Small intestine (tissue), 7 donors: ENCODE data around the gene RHEX. TPM values are rescaled to one million over a fixed set of nuclear protein-coding genes. Genes with fewer than 3 reads are reported as not detected.

Experiments
- DNase-seq, 2 donors: peaks; one replicate each; pipeline versions ENCODE4 v3.0.0 to v3.0.0-alpha.2; 2013
- FAIRE-seq: peaks from 2 replicates; lab custom pipeline; 2012; peaks lifted over from hg19 to GRCh38; lab: Jason Lieb, UNC
- H3K27ac ChIP-seq, 3 donors: one replicate each; pipeline ENCODE4 v1.5.1; 2013; ENCODE audit warnings: low read length in 2 of 3, mild to moderate bottlenecking in 2 of 3, control low read depth in 1 of 3, inconsistent platforms in 1 of 3, low read depth in 1 of 3, moderate library complexity in 1 of 3
- H3K27me3 ChIP-seq, 3 donors: one replicate each; pipeline ENCODE4 v1.6.1; 2013; ENCODE audit warnings: low read length in 3 of 3, inconsistent platforms in 1 of 3; ENCODE audit not compliant: control insufficient read depth in 3 of 3, insufficient read depth in 3 of 3
- H3K36me3 ChIP-seq, 3 donors: one replicate each; pipeline ENCODE4 v1.6.1; 2013; ENCODE audit warnings: low read length in 3 of 3, inconsistent platforms in 1 of 3, low read depth in 1 of 3, mild to moderate bottlenecking in 1 of 3, moderate library complexity in 1 of 3; ENCODE audit not compliant: control insufficient read depth in 3 of 3, insufficient read depth in 2 of 3
- H3K4me1 ChIP-seq, 3 donors: one replicate each; pipeline ENCODE4 v1.6.1; 2013; ENCODE audit warnings: low read length in 2 of 3, inconsistent platforms in 1 of 3, low read depth in 1 of 3, mild to moderate bottlenecking in 1 of 3, moderate library complexity in 1 of 3; ENCODE audit not compliant: control insufficient read depth in 3 of 3, insufficient read depth in 2 of 3
- H3K4me3 ChIP-seq, 3 donors: one replicate each; pipeline ENCODE4 v1.5.1; 2013; ENCODE audit warnings: low read length in 3 of 3, control low read depth in 1 of 3, inconsistent platforms in 1 of 3, low read depth in 1 of 3, mild to moderate bottlenecking in 1 of 3, moderate library complexity in 1 of 3
- H3K9me3 ChIP-seq, 2 donors: one replicate each; pipeline ENCODE4 v1.6.1; 2013; ENCODE audit warnings: low read depth in 1 of 2, low read length in 1 of 2; ENCODE audit not compliant: control insufficient read depth in 2 of 2, insufficient read depth in 1 of 2
- WGBS, 3 donors: extraction: QIAGEN DNeasy Blood & Tissue Kit; methylation state at CpG; one replicate each; pipeline ENCODE4 v1.1.7; 2013; 5-methylcytosine and 5-hydroxymethylcytosine counted together
- polyA plus RNA-seq, 4 donors: library from polyadenylated mRNA; stranded (reverse) in 3 of 4; unstranded in 1 of 4; fragments of 200-250 nt in 3 of 4; fragments of 120-200 nt in 1 of 4; gene quantifications; one replicate each; pipeline versions ENCODE4 v1.2.1 to v1.2.3, GENCODE V29; 2013
- donor health status: healthy with polysubstance abuse.
- donor health status: control.
- donor health status: control.
- donor health status: Bipolar disorder and iron deficiency.
- donor health status: healthy.

RHEX gene
- polyA plus RNA-seq, 4 donors = 0.25 to 4.6 (median 3.8) TPM; not detected in 1

DNA sequence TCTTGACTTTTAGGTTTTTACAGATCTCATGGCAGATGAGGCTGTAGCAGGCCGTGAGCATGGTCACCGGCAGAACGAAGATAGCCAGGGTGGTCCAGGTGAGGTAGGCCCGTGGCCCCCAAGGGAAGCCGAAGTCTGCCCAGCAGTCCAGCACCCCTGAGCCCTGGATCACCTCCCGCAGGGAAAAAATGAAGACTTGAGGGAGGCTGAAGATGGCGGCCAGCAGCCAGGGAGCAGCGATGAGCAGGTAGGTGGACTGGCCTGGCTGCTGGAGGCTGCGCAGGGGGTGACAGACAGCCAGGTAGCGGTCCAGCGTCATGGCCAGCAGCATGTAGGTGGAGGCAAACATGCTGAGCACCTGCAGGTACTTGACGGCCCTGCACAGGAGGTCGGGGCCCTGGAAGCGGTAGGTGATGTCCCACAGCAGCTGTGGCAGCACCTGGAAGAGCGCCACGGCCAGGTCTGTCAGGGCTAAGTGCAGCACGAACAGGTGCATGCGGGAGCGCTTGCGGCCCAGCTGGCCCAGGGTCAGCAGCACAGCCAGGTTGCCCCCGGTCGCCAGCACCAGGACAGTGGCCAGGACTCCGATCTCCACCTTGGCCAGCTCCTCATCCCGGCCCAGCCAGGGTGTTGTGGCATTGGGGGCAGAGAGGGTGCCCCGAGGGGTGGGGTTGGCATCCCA is 63.4 kb downstream of the RHEX start:
- WGBS, 3 donors = 71 to 90% (median 72%) methylated on average over 25 of the region's 25 CpGs
- Histone ChIP-seq H3K36me3 (no peaks in the 10 kb centered on the region), H3K4me1 (peaks cover 0 to 12% (median 0%) of the 10 kb centered on the region in 3 donors), H3K27me3 (peaks cover 3 to 20% (median 7%) of the 10 kb centered on the region in 3 donors), H3K27ac (no peak overlapping the region), H3K9me3 (no peaks in the 10 kb centered on the region), H3K4me3 (no peak overlapping the region)
- DNase-seq = no peak
- FAIRE-seq = no peak

DNA sequence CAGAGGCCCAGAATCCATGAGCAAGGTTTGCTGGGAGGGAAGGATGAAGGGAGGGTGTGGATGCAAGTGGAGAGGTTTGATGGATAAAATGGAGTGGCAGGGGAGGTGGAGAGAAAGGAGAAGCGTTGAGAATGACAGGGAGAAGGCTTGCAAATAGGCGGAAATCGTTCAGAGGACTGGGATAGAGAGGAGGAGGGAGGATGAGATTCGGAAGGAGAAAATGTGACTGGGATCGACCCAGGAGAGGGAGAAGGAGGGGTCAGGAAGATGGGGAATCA is 63.8 kb downstream of the RHEX start:
- Histone ChIP-seq H3K4me3 (peak overlapping the region in 1 of 3 donors; percentile 39), H3K4me1 (peaks cover 0 to 12% (median 0%) of the 10 kb centered on the region in 3 donors), H3K9me3 (no peaks in the 10 kb centered on the region), H3K27ac (no peak overlapping the region), H3K36me3 (no peaks in the 10 kb centered on the region), H3K27me3 (peaks cover 3 to 20% (median 7%) of the 10 kb centered on the region in 3 donors)
- WGBS, 3 donors = 24 to 43% (median 32%) methylated on average over 4 to 5 of the region's 5 CpGs
- FAIRE-seq (no peak), DNase-seq (no peak)

DNA sequence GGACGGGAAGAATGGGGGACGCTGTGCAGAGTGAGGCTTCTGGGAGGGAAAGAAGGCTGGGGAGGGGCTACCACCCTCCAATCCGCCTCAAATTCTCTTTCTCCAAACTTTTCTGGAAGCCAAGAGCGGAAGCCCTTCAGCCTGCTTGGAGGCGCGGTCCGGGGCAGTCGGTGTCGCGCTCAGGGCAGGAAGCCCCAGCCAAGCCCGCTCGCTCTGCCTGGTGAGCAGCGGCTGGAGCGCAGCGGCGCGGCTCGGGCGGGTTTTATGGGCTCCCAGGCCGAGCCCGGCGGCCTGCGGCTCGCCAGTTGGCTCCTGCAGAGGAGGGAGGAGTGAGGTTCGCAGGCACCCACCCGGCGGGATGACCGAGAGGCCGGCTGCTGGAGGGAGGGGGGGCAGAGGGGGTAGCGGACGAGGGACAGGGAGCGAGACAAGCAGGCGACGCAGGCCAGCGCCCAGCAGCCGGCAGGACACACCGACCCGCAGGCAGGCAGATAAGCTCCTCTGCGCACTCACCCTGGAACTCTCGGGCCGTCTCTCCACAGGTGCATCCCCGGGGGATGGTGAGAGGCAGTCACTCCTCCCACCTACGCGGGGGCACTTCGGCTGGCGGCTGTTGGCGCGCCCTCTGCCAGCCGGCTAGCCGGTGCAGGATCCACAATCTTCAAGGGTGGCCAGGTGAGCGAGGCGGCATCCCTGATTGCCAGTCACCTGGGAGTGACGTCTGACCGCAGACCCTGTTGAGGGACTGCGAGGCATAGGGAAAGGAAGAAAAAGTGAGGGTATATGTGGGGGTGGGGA is 64.4 kb downstream of the RHEX start, which contains the start of gene AVPR1B:
Gene AVPR1B (minus strand): TSS at position 238 of the 798 bp plus-strand sequence. CDS start 498 bp downstream, outside the sequence.
- no peak within 1 kb of the TSS for H3K27ac ChIP-seq
- H3K27me3 ChIP-seq = peaks cover 3 to 20% (median 8%) of the 10 kb centered on the region in 3 donors
- DNase-seq = peak; percentile 30 to 61
- peaks cover 0 to 12% (median 0%) of the 10 kb centered on the region in 3 donors for H3K4me1 ChIP-seq
- 1 to 3% (median 1%) methylated on average over 39 to 55 of the region's 55 CpGs for WGBS, 3 donors
- H3K36me3 ChIP-seq = no peaks in the 10 kb centered on the region
- H3K9me3 ChIP-seq = peaks cover 0 to 4% of the 10 kb centered on the region in 2 donors
- H3K4me3 ChIP-seq = peak within 1 kb of the TSS in 2 of 3 donors; percentile 34 to 39
- FAIRE-seq = no peak

DNA sequence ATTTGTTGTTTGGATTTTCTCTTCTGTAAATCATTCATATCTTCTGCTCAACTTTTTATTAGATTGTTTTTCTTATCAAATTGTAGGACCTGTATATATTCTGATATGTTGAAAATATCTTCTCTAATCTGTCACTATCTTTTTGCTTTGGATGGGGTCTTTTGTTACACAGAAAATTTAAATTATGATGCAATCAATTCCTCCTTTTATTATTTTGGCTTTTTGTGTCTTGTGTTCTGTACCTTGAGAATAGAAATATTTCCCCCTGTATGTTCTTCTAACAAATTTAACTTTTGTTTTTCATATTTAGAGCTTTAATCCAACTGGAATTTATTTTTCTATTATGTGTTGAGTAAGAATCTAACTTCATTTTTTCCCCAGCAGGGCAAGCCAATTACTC is 67.4 kb downstream of the RHEX start:
- no peak for FAIRE-seq
- Histone ChIP-seq H3K27me3 (peaks cover 3 to 20% (median 8%) of the 10 kb centered on the region in 3 donors), H3K4me3 (no peak overlapping the region), H3K27ac (no peak overlapping the region), H3K9me3 (peaks cover 0 to 4% of the 10 kb centered on the region in 2 donors), H3K36me3 (no peaks in the 10 kb centered on the region), H3K4me1 (peaks cover 0 to 7% (median 0%) of the 10 kb centered on the region in 3 donors)
- no peak for DNase-seq

DNA sequence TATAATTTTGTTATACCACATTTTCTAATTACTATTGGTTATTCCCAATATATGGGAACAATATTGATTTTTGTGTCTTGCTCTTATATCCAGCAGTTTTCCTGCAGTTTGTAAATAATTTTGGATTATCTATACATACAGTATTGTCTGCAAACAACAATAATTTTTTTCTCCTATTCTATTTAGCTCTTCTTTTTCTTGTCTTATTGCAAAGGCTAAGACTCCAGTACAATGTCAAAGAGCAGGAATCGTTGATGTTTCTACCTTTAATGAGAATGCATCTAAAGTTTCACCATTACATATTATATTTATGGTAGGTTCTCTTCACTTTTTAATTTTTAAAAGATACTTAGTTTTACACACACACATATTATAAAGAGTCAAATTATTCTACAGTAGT is 68.3 kb downstream of the RHEX start:
- Histone ChIP-seq H3K4me1 (peaks cover 0 to 7% (median 0%) of the 10 kb centered on the region in 3 donors), H3K9me3 (peaks cover 0 to 4% of the 10 kb centered on the region in 2 donors), H3K27ac (no peak overlapping the region), H3K36me3 (no peaks in the 10 kb centered on the region), H3K27me3 (peaks cover 3 to 20% (median 8%) of the 10 kb centered on the region in 3 donors), H3K4me3 (no peak overlapping the region)
- no peak for DNase-seq
- WGBS, 3 donors = 53 to 77% (median 72%) methylated on average over 1 of the region's 1 CpG
- FAIRE-seq = no peak

DNA sequence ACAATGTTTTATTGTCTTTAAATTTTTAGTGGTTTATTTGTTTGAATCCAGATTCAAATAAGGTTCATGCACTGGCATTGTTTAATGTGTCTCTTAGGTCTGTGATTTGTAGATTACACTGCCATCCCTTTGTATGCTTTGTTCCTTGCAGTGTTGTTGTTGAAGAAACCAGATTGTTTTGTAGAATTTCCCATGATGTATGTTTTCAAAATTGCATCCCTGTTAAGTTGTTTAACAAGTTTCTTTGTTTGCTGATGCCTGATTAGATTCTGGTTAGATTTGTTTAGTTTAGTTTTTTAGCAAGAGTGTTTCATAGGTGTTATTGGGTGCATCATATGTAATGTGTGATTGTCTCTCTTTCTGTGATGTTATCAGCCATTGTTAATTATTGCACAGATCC is 69.7 kb downstream of the RHEX start:
- H3K9me3 ChIP-seq = peaks cover 0 to 4% of the 10 kb centered on the region in 2 donors
- H3K4me1 ChIP-seq = peaks cover 0 to 4% (median 0%) of the 10 kb centered on the region in 3 donors
- peaks cover 3 to 8% (median 7%) of the 10 kb centered on the region in 3 donors for H3K27me3 ChIP-seq
- DNase-seq (no peak), FAIRE-seq (peak; percentile 30)
- no peaks in the 10 kb centered on the region for H3K36me3 ChIP-seq
- H3K27ac ChIP-seq = no peak overlapping the region
- H3K4me3 ChIP-seq = no peak overlapping the region

DNA sequence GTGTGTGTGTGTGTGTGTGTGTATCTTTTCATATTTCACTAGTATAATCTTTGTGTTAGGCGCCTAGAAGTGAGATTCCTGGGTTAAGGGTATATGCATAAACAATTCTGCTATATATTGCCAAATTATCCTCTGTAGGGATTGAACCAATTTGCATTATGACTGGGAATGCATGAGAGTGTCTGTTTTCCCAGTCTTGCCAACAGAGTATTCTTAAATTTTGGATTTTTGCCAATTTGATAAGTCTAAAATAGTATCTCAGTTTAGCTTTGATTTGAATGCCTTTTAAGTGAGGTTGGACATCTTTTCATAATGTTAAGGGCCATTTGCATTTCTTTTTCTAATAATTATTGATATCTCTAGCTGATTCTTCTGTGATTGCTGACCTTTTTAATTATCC is 72.4 kb downstream of the RHEX start:
- H3K9me3 ChIP-seq = peaks cover 0 to 4% of the 10 kb centered on the region in 2 donors
- DNase-seq (no peak), FAIRE-seq (no peak)
- H3K36me3 ChIP-seq = no peaks in the 10 kb centered on the region
- WGBS, 3 donors = 82 to 91% (median 88%) methylated on average over 1 of the region's 1 CpG
- no peaks in the 10 kb centered on the region for H3K4me1 ChIP-seq
- H3K27ac ChIP-seq = no peak overlapping the region
- peaks cover 0 to 6% (median 4%) of the 10 kb centered on the region in 3 donors for H3K27me3 ChIP-seq
- no peak overlapping the region for H3K4me3 ChIP-seq

DNA sequence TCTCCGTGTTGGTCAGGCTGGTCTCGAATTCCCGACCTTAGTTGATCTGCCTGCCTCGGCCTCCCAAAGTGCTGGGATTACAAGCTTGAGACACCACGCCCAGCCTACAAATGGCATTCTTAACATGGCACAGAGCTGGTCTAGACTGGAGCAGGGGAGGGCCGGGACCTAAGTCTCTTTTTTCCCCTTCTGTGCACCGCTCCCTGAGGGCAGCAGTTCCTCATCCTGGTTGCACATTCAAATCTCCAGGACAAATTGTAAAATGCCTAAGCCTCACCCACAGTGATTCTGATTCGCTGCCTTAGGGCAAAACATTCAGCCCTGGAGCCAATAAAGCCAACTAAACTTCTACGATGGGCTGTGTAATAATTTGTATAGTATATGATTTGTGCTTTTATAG is 74.4 kb downstream of the RHEX start:
- DNase-seq (no peak), FAIRE-seq (no peak)
- peaks cover 0 to 6% (median 2%) of the 10 kb centered on the region in 3 donors for H3K27me3 ChIP-seq
- peaks cover 0 to under 1% of the 10 kb centered on the region in 2 donors for H3K9me3 ChIP-seq
- 86 to 95% (median 91%) methylated on average over 9 of the region's 9 CpGs for WGBS, 3 donors
- H3K36me3 ChIP-seq = no peaks in the 10 kb centered on the region
- H3K4me1 ChIP-seq = no peaks in the 10 kb centered on the region
- no peak overlapping the region for H3K4me3 ChIP-seq
- H3K27ac ChIP-seq = no peak overlapping the region
